Right cardiac atrium (tissue), 5 donors: ENCODE results near the gene PPP1R9A. TPM values are rescaled to one million over a fixed set of nuclear protein-coding genes. Genes with fewer than 3 reads are reported as not detected.

Source experiments
- ATAC-seq, 2 donors: fragments of 200-7000 bp; cut with Tn5 transposase; one replicate each; pipeline versions ENCODE4 v1.8.0 to v1.9.1; 2020; ENCODE audit warnings: moderate library complexity in 2 of 2, mild to moderate bottlenecking in 1 of 2
- DNase-seq, 3 donors: peaks; one replicate each; pipeline ENCODE4 v3.0.0-alpha.2; 2020
- H3K27ac ChIP-seq: one replicate; pipeline ENCODE4 v1.5.1; 2013; ENCODE audit warnings: mild to moderate bottlenecking, low read length, control low read depth, moderate library complexity
- H3K27me3 ChIP-seq: one replicate; pipeline ENCODE4 v1.6.1; 2013; ENCODE audit not compliant: control insufficient read depth, insufficient read depth
- H3K4me1 ChIP-seq: one replicate; pipeline ENCODE4 v1.6.1; 2013; ENCODE audit warnings: low read length; ENCODE audit not compliant: control insufficient read depth, insufficient read depth
- H3K4me3 ChIP-seq: one replicate; pipeline ENCODE4 v1.5.1; 2013; ENCODE audit warnings: low read length, control low read depth
- H3K9me3 ChIP-seq: one replicate; pipeline ENCODE4 v1.6.1; 2013; ENCODE audit warnings: low read length; ENCODE audit not compliant: control insufficient read depth
- WGBS: extraction: QIAGEN DNeasy Blood & Tissue Kit; methylation state at CpG from one replicate; pipeline ENCODE4 v1.1.7; 2013; 5-methylcytosine and 5-hydroxymethylcytosine counted together
- intact Hi-C, 4 donors: fragments of 100-400 bp; cut with DNase I; formaldehyde crosslinking; loops; one replicate each; pipeline versions ENCODE4 v1.11.0 to v1.14.0; 2022 to 2023
- polyA plus RNA-seq: library from polyadenylated mRNA; stranded (reverse); fragments of 200-250 nt; gene quantifications from one replicate; pipeline ENCODE4 v1.2.3, GENCODE V29; 2013
- total RNA-seq, 4 donors: library from RNA; stranded (reverse); fragmentation: NEBNext Ultra II Directional; extraction: Animal tissue kit (Norgen Biotek cat#: 25700); gene quantifications; one replicate each; pipeline ENCODE4 v1.2.1, GENCODE V29; 2021
- donor health status: healthy with polysubstance abuse.
- donor health status: DM: no; HTN: yes; CAD: no.
- donor health status: DM: no; HTN: no; CAD: no.
- donor health status: DM: no; HTN: yes; CAD: no; lungs with severe emphysema.
- donor health status: DM: yes; HTN: yes; CAD: no.

PPP1R9A gene
- total and polyA plus RNA-seq, 5 donors, result 3.7 to 37.3 (median 28.5) TPM

- Histone ChIP-seq H3K4me3 (no peak overlapping the region), H3K27me3 (no peaks in the 10 kb centered on the region), H3K27ac (no peak overlapping the region), H3K9me3 (no peaks in the 10 kb centered on the region), H3K4me1 (peaks cover 2% of the 10 kb centered on the region)
- ATAC-seq (no peak), DNase-seq (no peak)
- 73% methylated on average over 2 of the region's 2 CpGs for WGBS
- intact Hi-C loops, result no loop called here
Measured at GRCh38 chr7:94890216-94890615, 17.2 kb upstream of the PPP1R9A start.

GRCh38 chr7:94893661-94894060, 13.7 kb upstream of the PPP1R9A start:
- ATAC-seq (no peak), DNase-seq (no peak)
- H3K4me1 ChIP-seq, result no peaks in the 10 kb centered on the region
- WGBS, result 77% methylated on average over 6 of the region's 6 CpGs
- H3K4me3 ChIP-seq, result no peak overlapping the region
- no peaks in the 10 kb centered on the region for H3K9me3 ChIP-seq
- H3K27ac ChIP-seq, result no peak overlapping the region
- intact Hi-C loops, result no loop called here
- H3K27me3 ChIP-seq, result no peaks in the 10 kb centered on the region

GRCh38 chr7:94897541-94897940, 9.9 kb upstream of the PPP1R9A start:
- 88% methylated on average over 1 of the region's 1 CpG for WGBS
- DNase-seq (no peak), ATAC-seq (no peak)
- intact Hi-C loops, result no loop called here
- H3K27me3 ChIP-seq, result no peaks in the 10 kb centered on the region
- H3K27ac ChIP-seq, result no peak overlapping the region
- no peak overlapping the region for H3K4me3 ChIP-seq
- no peaks in the 10 kb centered on the region for H3K9me3 ChIP-seq
- H3K4me1 ChIP-seq, result no peaks in the 10 kb centered on the region

- no peak overlapping the region for H3K27ac ChIP-seq
- intact Hi-C loops, result no loop called here
- no peaks in the 10 kb centered on the region for H3K27me3 ChIP-seq
Measured at GRCh38 chr7:94898340-94898739, 9.1 kb upstream of the PPP1R9A start.

GRCh38 chr7:94901981-94902380, 5.4 kb upstream of the PPP1R9A start:
- Histone ChIP-seq H3K9me3 (no peaks in the 10 kb centered on the region), H3K27ac (no peak overlapping the region), H3K4me3 (no peak overlapping the region), H3K4me1 (no peaks in the 10 kb centered on the region), H3K27me3 (no peaks in the 10 kb centered on the region)
- DNase-seq, result no peak
- ATAC-seq, result no peak
- WGBS, result 86% methylated on average over 3 of the region's 3 CpGs
- intact Hi-C loops, result no loop called here

More at GRCh38 chr7:94898340-94898739, 9.1 kb upstream of the PPP1R9A start:
- H3K4me3 ChIP-seq, result no peak overlapping the region
- no peak for ATAC-seq
- no peak for DNase-seq
- H3K9me3 ChIP-seq, result no peaks in the 10 kb centered on the region
- no peaks in the 10 kb centered on the region for H3K4me1 ChIP-seq

GRCh38 chr7:94903971-94904370, 3.4 kb upstream of the PPP1R9A start:
- Histone ChIP-seq H3K27me3 (no peaks in the 10 kb centered on the region), H3K4me1 (no peaks in the 10 kb centered on the region), H3K27ac (no peak overlapping the region), H3K4me3 (no peak overlapping the region), H3K9me3 (no peaks in the 10 kb centered on the region)
- ATAC-seq, result no peak
- intact Hi-C loops, result no loop called here
- no peak for DNase-seq

GRCh38 chr7:94904982-94905381, 2.4 kb upstream of the PPP1R9A start:
- intact Hi-C loops, result no loop called here
- no peaks in the 10 kb centered on the region for H3K27me3 ChIP-seq
- H3K9me3 ChIP-seq, result no peaks in the 10 kb centered on the region
- H3K4me1 ChIP-seq, result no peaks in the 10 kb centered on the region
- no peak overlapping the region for H3K27ac ChIP-seq
- WGBS, result 95% methylated on average over 1 of the region's 1 CpG
- no peak for ATAC-seq
- H3K4me3 ChIP-seq, result no peak overlapping the region
- DNase-seq, result no peak

- DNase-seq (no peak), ATAC-seq (no peak)
- Histone ChIP-seq H3K27me3 (no peaks in the 10 kb centered on the region), H3K27ac (no peak overlapping the region), H3K4me3 (no peak overlapping the region), H3K4me1 (no peaks in the 10 kb centered on the region), H3K9me3 (no peaks in the 10 kb centered on the region)
- intact Hi-C loops, result no loop called here
- 85% methylated on average over 8 of the region's 8 CpGs for WGBS
Measured at GRCh38 chr7:94906065-94906851, 1.1 kb upstream of the PPP1R9A start.

- Histone ChIP-seq H3K27ac (peak overlapping the region; percentile 85), H3K4me1 (no peaks in the 10 kb centered on the region), H3K4me3 (peak overlapping the region; percentile 87), H3K9me3 (no peaks in the 10 kb centered on the region), H3K27me3 (no peaks in the 10 kb centered on the region)
- intact Hi-C loops, result no loop called here
- under 1% methylated on average over 65 of the region's 65 CpGs for WGBS
- DNase-seq, result peak; percentile 9 to 54 (median 47)
- ATAC-seq, result peak; percentile 50 to 63
Measured at GRCh38 chr7:94907811-94908322, 473 bp downstream of the PPP1R9A start.

GRCh38 chr7:94908323-94909178, 1.2 kb downstream of the PPP1R9A start:
- WGBS, result 4% methylated on average over 27 of the region's 27 CpGs
- Histone ChIP-seq H3K4me1 (no peaks in the 10 kb centered on the region), H3K9me3 (no peaks in the 10 kb centered on the region), H3K27me3 (no peaks in the 10 kb centered on the region), H3K4me3 (peak overlapping the region; percentile 87), H3K27ac (no peak overlapping the region)
- peak; percentile 52 to 56 for ATAC-seq
- intact Hi-C loops, result no loop called here
- peak; percentile 25 to 68 (median 60) for DNase-seq

- Histone ChIP-seq H3K4me1 (no peaks in the 10 kb centered on the region), H3K9me3 (no peaks in the 10 kb centered on the region), H3K27me3 (no peaks in the 10 kb centered on the region), H3K27ac (no peak overlapping the region), H3K4me3 (peak overlapping the region; percentile 87)
- ATAC-seq (no peak), DNase-seq (no peak)
- 65% methylated on average over 2 of the region's 2 CpGs for WGBS
- intact Hi-C loops, result no loop called here
Measured at GRCh38 chr7:94909179-94909466, 1.7 kb downstream of the PPP1R9A start.
